Sigmoid colon (tissue), 3 donors: ENCODE results near the gene SH3GL2.

Source experiments
- POLR2A ChIP-seq, 2 donors: fragments of 450-650 bp; IDR thresholded peaks; one replicate each; pipeline ENCODE4 v1.6.1; 2016; ENCODE audit warnings: antibody characterized with exemption in 2 of 2, mild to moderate bottlenecking in 2 of 2, moderate library complexity in 2 of 2
- TF ChIP-seq, protein P1 (sequence below), 4 experiments: fragments of 450-650 bp in 3 of 4; fragments of 200-600 bp in 1 of 4; IDR thresholded peaks; one replicate each; pipeline ENCODE4 v1.5.1; 2016 to 2019; ENCODE audit warnings: antibody characterized with exemption in 4 of 4, mild to moderate bottlenecking in 3 of 4, moderate library complexity in 2 of 4

DNA sequence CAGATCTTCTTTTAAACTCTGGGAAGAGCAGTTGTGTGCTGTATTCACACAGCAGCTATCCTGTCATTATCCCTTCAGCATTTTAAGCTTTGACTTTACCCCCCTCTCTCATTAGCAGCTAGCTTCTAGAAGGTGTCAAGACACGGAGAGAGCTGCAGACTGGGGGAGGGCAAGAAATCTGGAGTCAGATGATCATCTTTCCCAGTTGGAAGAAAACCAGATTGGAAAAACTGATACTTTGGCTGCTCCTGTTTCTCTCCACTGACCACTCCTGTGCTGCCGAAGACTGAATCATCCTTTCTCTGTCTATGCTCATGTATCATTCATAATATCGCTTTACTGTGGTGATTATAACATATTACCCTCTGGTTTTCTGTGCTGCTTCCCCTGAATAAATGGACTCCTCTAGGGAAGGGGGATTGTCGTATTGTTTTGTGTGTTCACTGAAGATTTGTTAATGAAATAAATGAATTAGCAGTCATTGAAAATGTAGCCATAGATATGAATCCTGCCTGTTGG, 75.1 kb downstream of the SH3GL2 start:
- TF ChIP-seq, protein P1, sequence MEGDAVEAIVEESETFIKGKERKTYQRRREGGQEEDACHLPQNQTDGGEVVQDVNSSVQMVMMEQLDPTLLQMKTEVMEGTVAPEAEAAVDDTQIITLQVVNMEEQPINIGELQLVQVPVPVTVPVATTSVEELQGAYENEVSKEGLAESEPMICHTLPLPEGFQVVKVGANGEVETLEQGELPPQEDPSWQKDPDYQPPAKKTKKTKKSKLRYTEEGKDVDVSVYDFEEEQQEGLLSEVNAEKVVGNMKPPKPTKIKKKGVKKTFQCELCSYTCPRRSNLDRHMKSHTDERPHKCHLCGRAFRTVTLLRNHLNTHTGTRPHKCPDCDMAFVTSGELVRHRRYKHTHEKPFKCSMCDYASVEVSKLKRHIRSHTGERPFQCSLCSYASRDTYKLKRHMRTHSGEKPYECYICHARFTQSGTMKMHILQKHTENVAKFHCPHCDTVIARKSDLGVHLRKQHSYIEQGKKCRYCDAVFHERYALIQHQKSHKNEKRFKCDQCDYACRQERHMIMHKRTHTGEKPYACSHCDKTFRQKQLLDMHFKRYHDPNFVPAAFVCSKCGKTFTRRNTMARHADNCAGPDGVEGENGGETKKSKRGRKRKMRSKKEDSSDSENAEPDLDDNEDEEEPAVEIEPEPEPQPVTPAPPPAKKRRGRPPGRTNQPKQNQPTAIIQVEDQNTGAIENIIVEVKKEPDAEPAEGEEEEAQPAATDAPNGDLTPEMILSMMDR (IDR thresholded peaks at IDR 0.05), result no peak
- TF ChIP-seq POLR2A (IDR thresholded peaks at IDR 0.05), result no peak
